Tibial nerve (tissue), 4 donors: Measurements from ENCODE around the gene PPP1R3A.

Source experiments
- EP300 ChIP-seq, 2 donors: sonication (generic); formaldehyde crosslinking; IDR thresholded peaks; one replicate each; pipeline ENCODE4 v1.6.1; 2017; ENCODE audit warnings: antibody characterized with exemption in 2 of 2, mild to moderate bottlenecking in 1 of 2
- POLR2A ChIP-seq, 2 donors: fragments of 450-650 bp; IDR thresholded peaks; one replicate each; pipeline ENCODE4 v1.6.1; 2017; ENCODE audit warnings: antibody characterized with exemption in 2 of 2, mild to moderate bottlenecking in 2 of 2, moderate library complexity in 2 of 2
- TF ChIP-seq, protein P1 (sequence below), 5 experiments: fragments of 200-600 bp in 3 of 5; fragments of 450-650 bp in 2 of 5; sonication (generic) in 3 of 5; IDR thresholded peaks; one replicate each; pipeline ENCODE4 v1.5.1; 2016 to 2019; ENCODE audit warnings: antibody characterized with exemption in 5 of 5, mild to moderate bottlenecking in 3 of 5, moderate library complexity in 2 of 5

DNA sequence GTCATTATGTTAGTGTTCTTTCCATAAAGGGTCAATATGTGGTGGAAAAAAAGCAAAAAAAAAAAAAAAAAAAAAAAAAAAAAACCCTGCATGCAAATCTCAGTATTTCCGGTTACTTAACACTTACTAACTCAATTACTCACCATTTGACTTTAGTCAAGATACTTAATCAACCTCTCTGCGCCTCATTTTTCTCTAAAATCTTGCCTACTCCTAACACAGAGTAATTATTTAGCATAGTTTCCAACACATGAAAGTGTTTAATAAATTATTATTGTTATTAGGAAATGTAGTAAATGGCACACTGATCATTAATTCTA lies 27.8 kb downstream of the PPP1R3A start:
- TF ChIP-seq POLR2A (IDR thresholded peaks at IDR 0.05) (no peak), EP300 (IDR thresholded peaks at IDR 0.05) (no peak)
- TF ChIP-seq, protein P1, sequence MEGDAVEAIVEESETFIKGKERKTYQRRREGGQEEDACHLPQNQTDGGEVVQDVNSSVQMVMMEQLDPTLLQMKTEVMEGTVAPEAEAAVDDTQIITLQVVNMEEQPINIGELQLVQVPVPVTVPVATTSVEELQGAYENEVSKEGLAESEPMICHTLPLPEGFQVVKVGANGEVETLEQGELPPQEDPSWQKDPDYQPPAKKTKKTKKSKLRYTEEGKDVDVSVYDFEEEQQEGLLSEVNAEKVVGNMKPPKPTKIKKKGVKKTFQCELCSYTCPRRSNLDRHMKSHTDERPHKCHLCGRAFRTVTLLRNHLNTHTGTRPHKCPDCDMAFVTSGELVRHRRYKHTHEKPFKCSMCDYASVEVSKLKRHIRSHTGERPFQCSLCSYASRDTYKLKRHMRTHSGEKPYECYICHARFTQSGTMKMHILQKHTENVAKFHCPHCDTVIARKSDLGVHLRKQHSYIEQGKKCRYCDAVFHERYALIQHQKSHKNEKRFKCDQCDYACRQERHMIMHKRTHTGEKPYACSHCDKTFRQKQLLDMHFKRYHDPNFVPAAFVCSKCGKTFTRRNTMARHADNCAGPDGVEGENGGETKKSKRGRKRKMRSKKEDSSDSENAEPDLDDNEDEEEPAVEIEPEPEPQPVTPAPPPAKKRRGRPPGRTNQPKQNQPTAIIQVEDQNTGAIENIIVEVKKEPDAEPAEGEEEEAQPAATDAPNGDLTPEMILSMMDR (IDR thresholded peaks at IDR 0.05) = no peak
